GM12878 (cell line): Measurements from ENCODE around the gene BCR. TPM values are rescaled to one million over a fixed set of nuclear protein-coding genes. Genes with fewer than 3 reads are reported as not detected.

Source experiments
- ATAC-seq: fragments of 200-7000 bp; cut with Tn5 transposase; 3 replicates; pipeline ENCODE4 v1.9.1; 2020; ENCODE audit warnings: mild to moderate bottlenecking, moderate library complexity
- BruUV-seq: library from RNA; stranded (reverse); fragments of 400-500 nt; replicated peaks from 2 replicates; lab custom pipeline; 2021; lab: Mats Ljungman, UMichigan
- CTCF ChIA-PET: fragments of 300-600 bp; sonication (Branson Sonifier 250); formaldehyde crosslinking; extraction: SDS; loops from one replicate; lab custom pipeline; 2021; ENCODE audit warnings: inconsistent platforms; lab: Yijun Ruan, JAX
- POLR2A ChIA-PET: fragments of 350-600 bp; formaldehyde crosslinking; extraction: SDS; loops from one replicate; lab custom pipeline; 2021; ENCODE audit warnings: inconsistent platforms; lab: Charles Lee
- RAD21 ChIA-PET: fragments of 300-600 bp; sonication (Branson Sonifier 250); formaldehyde crosslinking; loops from one replicate; lab custom pipeline; 2023; ENCODE audit warnings: antibody characterized with exemption; ENCODE audit not compliant: unreplicated experiment; lab: Charles Lee
- SMC1A ChIA-PET: fragments of 300-600 bp; sonication (Branson Sonifier 250); formaldehyde crosslinking; loops from one replicate; lab custom pipeline; 2023; ENCODE audit not compliant: unreplicated experiment, uncharacterized antibody; lab: Charles Lee
- DNase-seq: peaks from one replicate; pipeline ENCODE4 v3.0.0-alpha.2; 2011; ENCODE audit warnings: low read depth, low spot score
- FAIRE-seq: peaks from 3 replicates; lab custom pipeline; 2011; peaks lifted over from hg19 to GRCh38; lab: Jason Lieb, UNC
- H2AFZ ChIP-seq: 2 replicates; pipeline ENCODE4 v1.6.0; 2011; ENCODE audit warnings: low read depth, low read length, control low read depth; ENCODE audit not compliant: control insufficient read depth
- H3K27ac ChIP-seq: 2 replicates; pipeline ENCODE4 v1.5.1; 2011; ENCODE audit warnings: control low read depth; ENCODE audit not compliant: control insufficient read depth, insufficient read depth
- H3K27me3 ChIP-seq, 2 experiments: replicated peaks in 1 of 2; 2 replicates each; pipeline versions ENCODE4 v1.6.0 to v1.6.1; 2011; ENCODE audit warnings: low read length in 1 of 2; ENCODE audit not compliant: control insufficient read depth in 2 of 2, insufficient read depth in 2 of 2
- H3K36me3 ChIP-seq, 2 experiments: 2 replicates each; pipeline ENCODE4 v1.5.1; 2011; ENCODE audit warnings: low read length in 1 of 2; ENCODE audit not compliant: control insufficient read depth in 2 of 2, insufficient read depth in 2 of 2
- H3K4me1 ChIP-seq: 2 replicates; pipeline ENCODE4 v1.6.1; 2011; ENCODE audit warnings: mild to moderate bottlenecking, low read length, moderate library complexity, mixed read lengths; ENCODE audit not compliant: control insufficient read depth, insufficient read depth
- H3K4me2 ChIP-seq: 2 replicates; pipeline ENCODE4 v1.6.0; 2011; ENCODE audit warnings: control low read depth; ENCODE audit not compliant: control insufficient read depth, insufficient read depth
- H3K4me3 ChIP-seq: fragments of 200-600 bp; sonication (generic); 2 replicates; pipeline ENCODE4 v1.5.1; 2016
- H3K79me2 ChIP-seq: 2 replicates; pipeline ENCODE4 v1.6.0; 2011; ENCODE audit warnings: low read length; ENCODE audit not compliant: control insufficient read depth, insufficient read depth
- H3K9ac ChIP-seq: 2 replicates; pipeline ENCODE4 v1.8.0; 2011; ENCODE audit warnings: low read length, control low read depth, mixed read lengths; ENCODE audit not compliant: control insufficient read depth, insufficient read depth
- H3K9me3 ChIP-seq: replicated peaks from 3 replicates; pipeline ENCODE4 v1.5.1; 2011; ENCODE audit warnings: mild to moderate bottlenecking, low read length; ENCODE audit not compliant: control insufficient read depth, insufficient read depth
- H4K20me1 ChIP-seq: 2 replicates; pipeline ENCODE4 v1.6.0; 2011; ENCODE audit not compliant: control insufficient read depth, insufficient read depth
- BMI1 ChIP-seq: fragments of 450-650 bp; IDR thresholded peaks from 2 replicates; pipeline ENCODE4 v1.6.1; 2016; ENCODE audit warnings: mild to moderate bottlenecking, moderate library complexity, borderline replicate concordance
- BRCA1 ChIP-seq: IDR thresholded peaks from 2 replicates; pipeline ENCODE4 v1.6.1; 2011; ENCODE audit warnings: low read depth, low read length, improper control_type of control experiment
- CBX3 ChIP-seq: fragments of 200-600 bp; sonication (generic); IDR thresholded peaks from 2 replicates; pipeline ENCODE4 v1.6.1; 2016; ENCODE audit warnings: low read depth, borderline replicate concordance
- CHD2 ChIP-seq: IDR thresholded peaks from 2 replicates; pipeline ENCODE4 v1.6.1; 2011; ENCODE audit warnings: low read depth, low read length, improper control_type of control experiment, borderline replicate concordance
- CREB1 ChIP-seq: IDR thresholded peaks from 2 replicates; pipeline ENCODE4 v1.6.1; 2012; ENCODE audit warnings: low read depth, mild to moderate bottlenecking, inconsistent platforms
- EP300 ChIP-seq, 2 experiments: fragments of 150-350 bp in 1 of 2; IDR thresholded peaks; 2 replicates each; pipeline ENCODE4 v1.6.1; 2011 to 2012; ENCODE audit warnings: low read depth in 2 of 2, low read length in 2 of 2, borderline replicate concordance in 1 of 2, improper control_type of control experiment in 1 of 2, inconsistent platforms in 1 of 2; ENCODE audit not compliant: control insufficient read depth in 1 of 2
- FOXK2 ChIP-seq: fragments of 450-650 bp; IDR thresholded peaks from 2 replicates; pipeline ENCODE4 v1.6.1; 2017; ENCODE audit warnings: mild to moderate bottlenecking, moderate library complexity
- HDAC2 ChIP-seq: fragments of 200-600 bp; sonication (generic); IDR thresholded peaks from 2 replicates; pipeline ENCODE4 v1.6.1; 2017
- LARP7 ChIP-seq: fragments of 450-650 bp; IDR thresholded peaks from 2 replicates; pipeline ENCODE4 v1.6.1; 2017; ENCODE audit warnings: mild to moderate bottlenecking
- MEF2A ChIP-seq: IDR thresholded peaks from 2 replicates; pipeline ENCODE4 v1.6.1; 2011; ENCODE audit warnings: low read depth, mild to moderate bottlenecking, low read length, moderate library complexity; ENCODE audit not compliant: insufficient read depth
- MEF2B ChIP-seq: fragments of 450-650 bp; IDR thresholded peaks from 2 replicates; pipeline ENCODE4 v1.6.1; 2018; ENCODE audit warnings: mild to moderate bottlenecking, moderate library complexity; ENCODE audit not compliant: partially characterized antibody, poor library complexity, severe bottlenecking
- MTA3 ChIP-seq: IDR thresholded peaks from 2 replicates; pipeline ENCODE4 v1.6.1; 2012; ENCODE audit warnings: low read length, inconsistent platforms, borderline replicate concordance
- MXI1 ChIP-seq: fragments of 150-350 bp; IDR thresholded peaks from 2 replicates; pipeline ENCODE4 v1.6.1; 2011; ENCODE audit warnings: low read depth, mild to moderate bottlenecking, inconsistent platforms, low read length, improper control_type of control experiment
- POLR2AphosphoS5 ChIP-seq: IDR thresholded peaks from 2 replicates; pipeline ENCODE4 v1.6.1; 2011; ENCODE audit warnings: mild to moderate bottlenecking, low read length, inconsistent platforms
- SMARCA5 ChIP-seq: fragments of 450-650 bp; IDR thresholded peaks from 2 replicates; pipeline ENCODE4 v1.6.1; 2017; ENCODE audit warnings: mild to moderate bottlenecking
- SMC3 ChIP-seq: IDR thresholded peaks from 2 replicates; pipeline ENCODE4 v1.6.1; 2011; ENCODE audit warnings: low read length, improper control_type of control experiment, borderline replicate concordance
- TBL1XR1 ChIP-seq: IDR thresholded peaks from 2 replicates; pipeline ENCODE4 v1.6.1; 2012; ENCODE audit warnings: low read depth, low read length, improper control_type of control experiment
- YY1 ChIP-seq: IDR thresholded peaks from 2 replicates; pipeline ENCODE4 v1.6.1; 2011; ENCODE audit warnings: low read depth, mild to moderate bottlenecking, low read length
- ZSCAN29 ChIP-seq: fragments of 450-650 bp; IDR thresholded peaks from 2 replicates; pipeline ENCODE4 v1.6.1; 2017; ENCODE audit warnings: mild to moderate bottlenecking, moderate library complexity
- ZZZ3 ChIP-seq: IDR thresholded peaks from 2 replicates; pipeline ENCODE4 v1.6.1; 2011; ENCODE audit warnings: low read depth; ENCODE audit not compliant: control insufficient read depth, insufficient read length
- WGBS: methylation state at CpG from one replicate; pipeline ENCODE4 v1.1.6; 2016; ENCODE audit warnings: low lambda C conversion rate; ENCODE audit not compliant: insufficient replicate concordance, insufficient coverage; ENCODE audit errors: missing lambda C conversion rate; 5-methylcytosine and 5-hydroxymethylcytosine counted together
- in situ Hi-C: fragments of 300-500 bp; cut with MboI; formaldehyde crosslinking; loops from 9 replicates; pipeline ENCODE4 v1.14.3; 2018; ENCODE audit warnings: mixed read lengths
- intact Hi-C: fragments of 100-400 bp; cut with micrococcal nuclease; formaldehyde crosslinking; loops from one replicate; pipeline ENCODE4 v1.14.2; 2022; ENCODE audit not compliant: unreplicated experiment
- polyA plus RNA-seq, 11 experiments: library from polyadenylated mRNA; depleted of rRNA in 4 of 11; unstranded in 6 of 11; stranded (reverse) in 5 of 11; fragments of >200 nt; fragmentation: Nextera tagmentation in 4 of 11; fragmentation: Illumina TruSeq in 1 of 11; extraction: Ambion mirVana in 4 of 11; extraction: Trizol in 1 of 11; gene quantifications; 1 replicate in 1 of 11; 2 replicates in 10 of 11; pipeline versions ENCODE4 v1.2.1 to v1.2.3, GENCODE V29; 2011 to 2016; ENCODE audit warnings: inconsistent platforms in 2 of 11, missing spikeins in 2 of 11, low read depth in 1 of 11
- total RNA-seq, 4 experiments: library from RNA; depleted of rRNA in 3 of 4; stranded (reverse); fragments of >200 nt in 3 of 4; fragmentation: Illumina TruSeq in 1 of 4; extraction: Trizol in 1 of 4; gene quantifications; 2 replicates each; pipeline versions ENCODE4 v1.2.1 to v1.2.3, GENCODE V29; 2013 to 2021

Gene BCR
- total and polyA plus RNA-seq, 10 of the 15 experiments (the other 5 are each of a cell fraction or from before 2014, with no cell fraction given) = 1.7 to 64.7 (median 18.4) TPM

GRCh38 chr22:23132376-23133091, 47.8 kb upstream of the BCR start:
- FAIRE-seq (no peak), DNase-seq (no peak), ATAC-seq (no peak)
- Histone ChIP-seq H3K9ac (no peak overlapping the region), H4K20me1 (no peaks in the 10 kb centered on the region), H3K9me3 (no peaks in the 10 kb centered on the region), H3K4me1 (peaks cover 20% of the 10 kb centered on the region), H3K36me3 (no peaks in the 10 kb centered on the region), H3K27me3 (no peaks in the 10 kb centered on the region), H3K79me2 (no peaks in the 10 kb centered on the region), H2AFZ (no peak overlapping the region), H3K4me3 (no peak overlapping the region), H3K27ac (no peak overlapping the region), H3K4me2 (no peak overlapping the region)
- 74% methylated on average over 10 of the region's 10 CpGs for WGBS
- ChIA-PET RAD21 (interaction anchor here (1.0 to 5.8 kb wide), 3 partner anchors 175 to 323 kb away, joined by 3 to 84 read pairs (median 4); no protein-coding TSS in a partner anchor), POLR2A (interaction anchor here (1.1 to 2.4 kb wide), 2 partner anchors 12 to 173 kb away, joined by 3 to 6 read pairs; no protein-coding TSS in a partner anchor), SMC1A (interaction anchor here (0.7 to 8.6 kb wide), 7 partner anchors 11 to 253 kb away, joined by 3 to 277 read pairs (median 3); no protein-coding TSS in a partner anchor), CTCF (interaction anchor here (0.6 to 11.1 kb wide), 8 partner anchors 12 to 253 kb away, joined by 3 to 539 read pairs (median 3); no protein-coding TSS in a partner anchor)
- TF ChIP-seq MXI1 (no peak), BMI1 (no peak), TBL1XR1 (no peak), MEF2A (no peak), SMC3 (no peak)
- no TSS peak for BruUV-seq
- intact Hi-C loops = no loop called here
- in situ Hi-C loops = loop anchor here (10.0 kb wide), 1 partner anchor 778 kb away; no protein-coding TSS in a partner anchor

GRCh38 chr22:23133922-23134321, 46.4 kb upstream of the BCR start:
- no peaks in the 10 kb centered on the region for H3K27me3 ChIP-seq
- no peaks in the 10 kb centered on the region for H3K9me3 ChIP-seq
- ATAC-seq (no peak), DNase-seq (no peak), FAIRE-seq (no peak)
- intact Hi-C loops = no loop called here
- ChIA-PET CTCF (interaction anchor here (0.6 to 11.1 kb wide), 6 partner anchors 11 to 1162 kb away, joined by 3 to 539 read pairs (median 5); partner anchors contain the start of gene RAB36), SMC1A (interaction anchor here (1.0 to 4.9 kb wide), 3 partner anchors 44 to 975 kb away, joined by 3 to 75 read pairs (median 3); no protein-coding TSS in a partner anchor), POLR2A (interaction anchor here (0.6 kb wide), 1 partner anchor 1465 kb away, joined by 8 read pairs; no protein-coding TSS in a partner anchor), RAD21 (interaction anchor here (0.7 to 5.8 kb wide), 4 partner anchors 39 to 669 kb away, joined by 3 to 84 read pairs (median 4); no protein-coding TSS in a partner anchor)
- H2AFZ ChIP-seq = no peak overlapping the region
- in situ Hi-C loops = loop anchor here (10.0 kb wide), 1 partner anchor 779 kb away; no protein-coding TSS in a partner anchor
- no peaks in the 10 kb centered on the region for H3K79me2 ChIP-seq
- H3K9ac ChIP-seq = no peak overlapping the region
- H3K36me3 ChIP-seq = no peaks in the 10 kb centered on the region
- BruUV-seq = no TSS peak
- H3K27ac ChIP-seq = no peak overlapping the region
- H3K4me1 ChIP-seq = peaks cover 26% of the 10 kb centered on the region
- no peak overlapping the region for H3K4me3 ChIP-seq
- 88% methylated on average over 10 of the region's 10 CpGs for WGBS
- H4K20me1 ChIP-seq = no peaks in the 10 kb centered on the region
- H3K4me2 ChIP-seq = no peak overlapping the region
- TF ChIP-seq EP300 (IDR thresholded peaks at IDR 0.05; ENCODE audit: borderline replicate concordance in 1 of 2, control insufficient read depth in 1 of 2, low read depth in 2 of 2, low read length in 2 of 2) (no peak), HDAC2 (no peak), CHD2 (no peak), ZSCAN29 (no peak), YY1 (no peak), POLR2AphosphoS5 (no peak), CREB1 (no peak), SMARCA5 (no peak), MEF2B (no peak), LARP7 (no peak), ZZZ3 (no peak), MTA3 (no peak), BRCA1 (no peak), FOXK2 (no peak), CBX3 (no peak)
